Renal cortical epithelial cell (primary cell): ENCODE data around the gene AIDA. TPM values are rescaled to one million over a fixed set of nuclear protein-coding genes. Genes with fewer than 3 reads are reported as not detected.
A peak's percentile ranks its signal among the peaks of the same experiment; 100 is the strongest.
"Not testable (repeated sequence)": the region's sequence is repeated elsewhere in the genome, so short reads cannot be mapped to it uniquely, and the experiment has no call there.

ENCODE experiments used
- DNase-seq: peaks from one replicate; pipeline ENCODE4 v3.0.0-alpha.2; 2011; ENCODE audit warnings: low read depth
- total RNA-seq: library from RNA; depleted of rRNA; stranded (reverse); fragments of >200 nt; gene quantifications from 2 replicates; pipeline ENCODE4 v1.2.3, GENCODE V29; 2014

Gene AIDA, protein sequence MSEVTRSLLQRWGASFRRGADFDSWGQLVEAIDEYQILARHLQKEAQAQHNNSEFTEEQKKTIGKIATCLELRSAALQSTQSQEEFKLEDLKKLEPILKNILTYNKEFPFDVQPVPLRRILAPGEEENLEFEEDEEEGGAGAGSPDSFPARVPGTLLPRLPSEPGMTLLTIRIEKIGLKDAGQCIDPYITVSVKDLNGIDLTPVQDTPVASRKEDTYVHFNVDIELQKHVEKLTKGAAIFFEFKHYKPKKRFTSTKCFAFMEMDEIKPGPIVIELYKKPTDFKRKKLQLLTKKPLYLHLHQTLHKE
- 65.3 and 122 TPM in 2 replicates for total RNA-seq

DNA sequence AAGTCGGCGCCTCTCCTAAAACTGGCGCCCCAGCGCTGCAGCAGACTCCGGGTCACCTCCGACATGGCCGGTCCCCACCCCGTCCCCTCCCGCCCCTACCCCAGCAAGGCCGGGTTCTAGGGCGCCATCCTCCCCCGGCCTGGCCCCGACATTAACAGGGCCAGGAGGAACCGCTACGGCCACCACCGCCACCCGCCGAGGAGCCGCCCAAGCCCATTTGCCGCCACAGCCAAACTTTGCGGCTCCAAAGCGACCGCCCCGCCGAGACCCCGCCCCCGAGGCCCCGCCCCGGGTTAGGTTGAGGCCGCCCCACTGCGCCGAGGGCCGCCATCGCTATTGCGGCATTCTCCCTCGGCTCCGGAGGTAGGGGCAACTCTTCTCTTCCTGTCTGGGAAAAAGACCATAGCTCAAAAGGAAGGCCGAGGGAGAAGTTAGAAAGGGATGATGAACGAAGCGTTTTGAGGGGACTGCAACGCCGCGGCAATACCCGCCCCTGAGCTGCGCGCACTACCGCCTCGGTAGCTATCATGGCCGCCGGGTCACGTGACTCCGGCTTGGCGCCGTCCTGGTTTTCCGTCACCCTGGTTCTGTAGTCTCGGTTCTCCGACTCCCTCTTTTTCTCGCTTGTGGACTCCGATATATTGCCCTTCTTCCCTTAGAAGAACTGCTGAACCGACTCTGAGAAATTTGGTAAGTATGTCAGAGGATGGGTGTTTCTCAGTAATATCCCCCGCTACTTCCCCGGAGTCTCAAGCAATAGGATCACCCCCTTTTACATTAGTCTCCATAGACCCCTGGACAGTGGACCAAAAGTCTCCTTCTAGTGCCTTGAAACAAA lies at the start of gene AIDA, which contains the start of gene BROX:
Gene AIDA, minus strand, starts transcription at position 239 of the 838 bp plus-strand sequence. Its CDS starts 174 bp downstream, at position 65.
Gene BROX, plus strand, starts transcription at position 312 of the 838 bp plus-strand sequence. CDS start 3,136 bp downstream, outside the sequence.
- DNase-seq = peak; percentile 57

GRCh38 chr1:222761083-222761482 lies 48.8 kb upstream of the AIDA start:
- DNase-seq = no peak

DNA sequence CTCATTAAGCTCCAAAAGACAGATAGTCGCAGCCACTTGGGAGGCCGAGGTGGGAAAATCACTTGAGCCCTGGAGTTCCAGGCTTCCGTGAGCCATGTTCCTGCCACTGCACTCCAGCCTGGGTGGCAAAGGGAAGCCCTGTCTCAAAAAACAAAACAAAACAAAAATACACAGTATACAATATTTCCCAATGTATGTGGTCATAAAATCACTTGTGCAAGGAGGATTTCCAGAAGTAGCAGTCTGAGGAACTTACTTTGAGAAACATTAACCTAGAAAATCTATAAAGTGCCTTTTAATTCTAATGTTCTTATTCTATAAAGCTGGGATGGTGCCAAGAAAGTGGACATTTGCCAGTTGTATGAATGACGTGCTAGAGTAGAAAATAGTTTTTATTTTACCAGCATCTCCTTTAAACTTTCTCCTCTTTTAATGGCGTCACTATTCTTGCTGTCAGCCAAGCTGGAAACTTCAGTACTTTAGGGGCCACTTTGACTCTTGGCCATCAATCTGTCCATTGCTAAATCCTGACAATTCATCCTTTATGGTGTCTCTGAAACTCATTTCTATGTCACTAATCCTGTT lies 47.3 kb upstream of the AIDA start:
- DNase-seq = peak; percentile 34

GRCh38 chr1:222757646-222758268 lies 45.5 kb upstream of the AIDA start:
- DNase-seq = no peak

DNA sequence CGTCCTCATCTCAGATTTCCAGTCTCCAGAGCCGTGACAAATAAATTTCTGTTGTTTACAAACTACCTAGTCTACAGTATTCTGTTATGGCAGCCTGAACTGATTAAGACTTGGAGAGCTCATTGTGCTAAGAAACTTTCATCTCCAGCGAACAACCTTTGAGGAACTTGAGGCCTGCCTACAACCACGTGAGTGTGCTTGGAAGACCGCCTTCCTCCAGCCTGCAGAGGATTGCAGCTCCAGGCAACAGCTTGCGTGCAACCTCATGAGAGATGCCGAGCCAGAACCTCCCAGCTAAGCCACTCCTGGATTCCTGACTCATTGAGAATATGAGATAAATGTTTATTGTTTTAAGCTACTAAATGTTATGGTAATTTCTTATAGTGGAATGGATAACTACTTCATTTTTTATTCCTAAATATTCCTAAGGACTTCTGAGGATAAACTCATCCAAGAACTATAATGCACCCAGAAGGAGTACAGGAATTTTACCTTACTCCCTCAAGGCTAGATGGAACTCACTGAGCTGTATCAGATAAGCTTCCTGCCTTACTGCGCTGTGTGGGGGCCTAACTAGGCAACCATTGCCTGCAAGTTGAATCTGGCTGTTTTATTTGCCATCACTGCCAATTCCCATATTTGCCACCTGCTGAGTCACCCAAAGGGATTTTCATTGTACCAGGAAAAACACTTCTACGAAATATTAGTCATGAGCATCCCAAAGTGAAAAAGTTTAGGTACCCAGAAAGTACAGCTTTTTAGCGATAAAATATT lies 42.3 kb upstream of the AIDA start:
- peak; percentile 94 for DNase-seq

GRCh38 chr1:222751255-222751654 lies 39.0 kb upstream of the AIDA start:
- DNase-seq = no peak

DNA sequence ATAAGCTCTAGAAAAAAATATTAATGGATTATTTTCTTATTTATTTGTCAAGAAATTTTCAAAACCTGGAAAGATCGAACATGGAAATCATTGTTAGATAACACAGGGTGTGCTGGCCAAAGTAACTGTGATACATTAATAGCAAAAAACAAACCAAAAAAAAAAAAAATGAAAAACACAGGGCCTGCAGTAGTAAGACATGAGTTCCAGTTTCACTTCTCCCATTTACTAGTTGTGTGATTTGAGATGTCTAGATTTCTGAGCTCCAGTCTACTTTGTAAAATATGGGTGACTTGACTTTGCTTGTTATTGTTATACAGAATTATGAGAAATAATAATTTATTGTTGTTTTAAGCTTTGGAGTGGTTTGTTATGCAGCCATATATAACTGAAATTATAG lies 38.4 kb upstream of the AIDA start:
- DNase-seq = no peak

DNA sequence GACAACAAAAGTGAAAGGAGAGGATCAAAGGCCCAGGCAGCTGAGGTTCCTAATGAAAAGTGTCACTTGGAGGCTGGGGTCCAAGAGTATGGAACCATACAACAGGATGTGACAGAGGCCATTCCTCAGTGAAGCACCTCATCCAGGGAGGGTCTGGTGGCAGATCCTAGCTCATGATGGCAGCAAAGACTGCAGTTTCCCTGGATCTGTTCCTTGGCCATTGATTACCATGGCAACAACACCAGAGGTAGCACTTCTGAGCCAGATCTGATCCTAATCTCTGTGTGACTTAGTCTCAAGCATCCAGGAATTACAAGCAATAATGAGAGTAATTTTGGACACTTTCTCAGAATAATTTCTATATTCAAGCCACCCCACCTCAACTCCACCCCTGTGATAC lies 37.6 kb upstream of the AIDA start:
- DNase-seq = peak; percentile 16

DNA sequence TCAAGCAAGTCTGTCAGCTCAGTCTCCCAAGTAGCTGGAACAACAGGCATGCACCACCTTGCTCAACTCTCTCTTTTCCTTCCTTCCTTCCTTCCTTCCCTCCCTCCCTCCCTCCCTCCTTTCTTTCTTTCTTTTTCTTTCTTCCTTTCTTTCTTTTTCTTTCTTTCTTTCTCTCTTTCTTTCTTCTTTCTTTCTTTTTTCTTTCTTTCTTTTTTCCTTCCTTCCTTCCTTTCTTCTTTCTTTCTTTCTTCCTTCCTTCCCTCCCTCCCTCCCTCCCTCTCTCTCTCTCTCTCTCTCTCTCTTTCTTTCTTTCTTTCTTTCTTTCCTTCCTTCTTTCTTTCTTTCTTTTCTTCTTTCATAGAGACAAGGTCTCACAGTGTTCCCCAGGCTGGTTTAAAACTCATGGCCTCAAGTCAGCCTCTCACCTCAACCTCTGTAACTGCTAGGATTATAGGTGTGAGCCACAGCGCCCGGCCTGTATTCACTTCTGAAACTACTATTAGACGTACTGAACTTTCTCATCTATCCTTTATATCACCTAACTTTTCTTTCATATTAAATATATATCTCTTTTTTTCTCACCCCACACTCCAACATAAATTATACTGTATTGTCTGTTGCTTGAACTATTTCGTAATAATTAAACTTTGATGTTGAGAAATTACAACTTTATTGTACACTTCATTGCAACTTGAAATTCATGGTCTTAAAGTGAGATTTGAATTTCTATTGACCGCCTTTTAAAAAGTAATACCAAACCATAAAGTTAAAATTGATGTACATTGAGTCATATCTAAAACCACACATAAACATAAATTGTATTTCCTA lies 29.6 kb upstream of the AIDA start:
- not testable (repeated sequence) for DNase-seq

- DNase-seq = no peak
Measured at GRCh38 chr1:222739929-222740328, 27.6 kb upstream of the AIDA start.

DNA sequence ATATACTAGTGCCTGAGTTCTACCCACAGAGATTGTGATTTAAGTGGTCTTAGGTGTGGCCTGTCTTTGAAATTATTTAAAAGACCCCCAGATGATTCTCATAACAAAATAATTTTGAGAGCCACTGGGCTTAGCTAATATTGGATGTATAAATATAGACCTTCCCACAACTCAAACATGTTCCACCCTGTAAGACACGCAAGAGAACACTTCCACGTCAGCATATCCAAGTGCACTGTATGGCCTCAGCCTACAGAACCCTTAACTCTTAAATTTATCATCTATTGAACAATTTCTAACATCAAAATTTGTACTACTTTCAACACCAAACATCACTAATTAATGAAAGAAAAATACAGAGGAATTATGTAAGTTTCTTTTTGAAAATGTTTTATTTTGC lies 27.2 kb upstream of the AIDA start:
- no peak for DNase-seq

- DNase-seq = peak; percentile 59
Measured at GRCh38 chr1:222736972-222737371, 24.7 kb upstream of the AIDA start, which contains the start of gene FAM177B. Gene FAM177B (plus strand): TSS chr1:222737202. CDS start chr1:222746546, 9,344 bp downstream.

DNA sequence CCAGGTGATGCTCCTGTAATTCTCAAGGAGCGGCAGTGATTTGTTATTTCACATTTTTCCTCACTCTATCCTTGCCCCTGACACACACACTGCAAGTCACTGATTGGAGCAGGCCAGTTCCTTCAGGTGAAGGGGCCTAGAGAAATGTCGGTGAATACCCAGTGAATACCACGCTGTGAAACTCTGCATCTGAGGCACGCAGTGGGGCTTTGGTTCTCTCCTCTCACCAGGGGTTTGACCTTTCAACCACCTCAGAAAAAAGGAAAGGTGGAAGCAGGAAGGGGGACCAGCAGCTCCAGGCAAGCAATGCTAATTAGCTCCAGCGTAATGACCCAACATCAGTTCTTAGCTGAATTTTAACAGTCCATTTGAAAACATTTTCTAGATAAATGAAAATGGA lies 24.2 kb upstream of the AIDA start:
- DNase-seq = peak; percentile 1

DNA sequence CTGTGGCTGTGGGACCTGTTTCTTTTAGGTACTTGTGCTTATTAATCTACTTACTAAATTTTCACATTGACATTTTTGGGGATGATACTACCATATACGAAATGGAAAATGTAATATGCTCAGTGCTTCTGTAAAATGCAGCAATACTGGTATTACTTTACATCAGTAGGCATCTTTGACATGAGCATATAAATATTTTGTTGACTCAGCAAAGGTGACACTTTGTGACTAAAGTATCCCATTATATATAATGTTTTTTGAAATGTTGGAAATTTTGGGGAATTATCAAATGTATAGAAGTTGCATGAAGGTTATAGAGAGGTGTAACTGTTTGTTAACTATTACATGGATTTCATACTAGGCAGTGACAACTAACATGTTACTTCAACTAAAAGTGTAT lies 22.4 kb upstream of the AIDA start:
- DNase-seq = no peak

- no peak for DNase-seq
Measured at GRCh38 chr1:222732216-222733159, 20.2 kb upstream of the AIDA start.

- DNase-seq = no peak
Measured at GRCh38 chr1:222730866-222731265, 18.6 kb upstream of the AIDA start.

DNA sequence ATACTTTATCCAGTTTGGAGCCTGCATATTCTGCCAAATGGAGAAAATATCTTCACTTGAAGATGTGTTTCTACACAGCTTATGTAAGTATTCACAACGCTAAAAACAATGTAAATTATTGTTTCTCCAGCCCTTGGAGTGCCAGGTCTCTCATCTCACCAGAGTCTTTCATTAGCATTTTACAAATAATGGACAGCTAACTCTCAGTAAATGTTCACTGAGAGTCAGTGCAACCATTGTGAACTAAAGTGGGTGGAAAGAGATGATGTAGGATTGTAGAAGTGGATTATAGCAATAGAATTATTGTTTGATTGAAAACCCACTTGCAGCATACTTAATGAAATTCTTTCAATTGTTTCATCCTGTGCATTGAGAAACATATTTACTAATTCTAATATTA lies 16.5 kb upstream of the AIDA start:
- no peak for DNase-seq

DNA sequence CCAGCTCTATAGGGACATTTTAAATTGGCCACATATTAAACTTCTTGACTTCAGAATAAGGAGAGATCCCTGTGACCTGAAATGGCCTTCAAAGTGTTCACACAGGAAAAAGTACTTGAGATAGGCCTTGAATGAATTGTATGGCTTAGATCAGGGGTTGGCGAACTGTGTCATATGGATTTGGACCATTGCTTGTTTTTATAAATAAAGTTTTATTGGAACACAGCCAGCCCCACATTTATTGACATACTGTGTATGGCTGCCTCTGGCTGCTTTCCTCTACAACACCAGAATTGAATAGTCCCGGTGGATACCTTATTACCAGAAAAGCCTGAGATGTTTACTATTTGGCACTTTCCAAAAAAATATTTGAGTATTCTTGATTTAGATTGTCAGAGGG lies 4.1 kb upstream of the AIDA start:
- no peak for DNase-seq
